Measurements from ENCODE around the gene TADA2A. TPM values are rescaled to one million over a fixed set of nuclear protein-coding genes. Genes with fewer than 3 reads are reported as not detected.
"Not testable (repeated sequence)": the region's sequence is repeated elsewhere in the genome, so short reads cannot be mapped to it uniquely, and the experiment has no call there.

The TADA2A gene
- total RNA-seq, 4 donors from 2014 or later: 11.5 to 23.7 (median 17.7) TPM

DNA sequence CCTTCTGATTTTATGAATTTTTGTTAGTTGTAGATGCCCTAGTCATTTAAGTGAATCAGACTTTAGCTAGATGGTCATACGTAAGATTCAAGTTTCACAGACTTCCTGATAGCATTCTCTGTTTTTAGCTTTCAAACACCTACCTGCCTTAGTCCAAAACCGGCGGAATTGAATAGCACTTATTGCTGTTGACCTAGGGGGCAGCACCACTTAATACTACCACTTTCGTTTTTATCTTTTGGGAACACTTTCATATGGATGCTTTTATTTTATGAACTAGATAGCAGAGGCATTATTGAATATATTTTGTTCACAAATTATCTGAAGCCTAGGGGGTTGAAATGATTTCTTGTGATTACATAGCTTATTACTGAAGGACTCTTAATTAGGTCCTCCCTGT, 31.5 kb downstream of the TADA2A start:
- TF ChIP-seq EP300 (IDR thresholded peaks at IDR 0.05): no peak
- no peak for TF ChIP-seq POLR2AphosphoS5 (IDR thresholded peaks at IDR 0.05)
- TF ChIP-seq, protein P1, sequence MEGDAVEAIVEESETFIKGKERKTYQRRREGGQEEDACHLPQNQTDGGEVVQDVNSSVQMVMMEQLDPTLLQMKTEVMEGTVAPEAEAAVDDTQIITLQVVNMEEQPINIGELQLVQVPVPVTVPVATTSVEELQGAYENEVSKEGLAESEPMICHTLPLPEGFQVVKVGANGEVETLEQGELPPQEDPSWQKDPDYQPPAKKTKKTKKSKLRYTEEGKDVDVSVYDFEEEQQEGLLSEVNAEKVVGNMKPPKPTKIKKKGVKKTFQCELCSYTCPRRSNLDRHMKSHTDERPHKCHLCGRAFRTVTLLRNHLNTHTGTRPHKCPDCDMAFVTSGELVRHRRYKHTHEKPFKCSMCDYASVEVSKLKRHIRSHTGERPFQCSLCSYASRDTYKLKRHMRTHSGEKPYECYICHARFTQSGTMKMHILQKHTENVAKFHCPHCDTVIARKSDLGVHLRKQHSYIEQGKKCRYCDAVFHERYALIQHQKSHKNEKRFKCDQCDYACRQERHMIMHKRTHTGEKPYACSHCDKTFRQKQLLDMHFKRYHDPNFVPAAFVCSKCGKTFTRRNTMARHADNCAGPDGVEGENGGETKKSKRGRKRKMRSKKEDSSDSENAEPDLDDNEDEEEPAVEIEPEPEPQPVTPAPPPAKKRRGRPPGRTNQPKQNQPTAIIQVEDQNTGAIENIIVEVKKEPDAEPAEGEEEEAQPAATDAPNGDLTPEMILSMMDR (IDR thresholded peaks at IDR 0.05): no peak
- TF ChIP-seq POLR2A (IDR thresholded peaks at IDR 0.05; ENCODE audit: low read depth): no peak
- Histone ChIP-seq H3K9me3 (no peaks in the 10 kb centered on the region), H3K4me1 (no peaks in the 10 kb centered on the region), H3K36me3 (peaks cover 27 to 78% (median 53%) of the 10 kb centered on the region in 4 donors), H3K27me3 (no peaks in the 10 kb centered on the region), H3K27ac (replicated peaks in 1 of 4) (no peak overlapping the region), H3K4me3 (no peak overlapping the region)
- intact Hi-C loops (cut with DNase I): no loop called here
- DNase-seq (ENCODE audit: extremely low spot score): no peak
- WGBS: 88% methylated on average over 4 of the region's 4 CpGs

DNA sequence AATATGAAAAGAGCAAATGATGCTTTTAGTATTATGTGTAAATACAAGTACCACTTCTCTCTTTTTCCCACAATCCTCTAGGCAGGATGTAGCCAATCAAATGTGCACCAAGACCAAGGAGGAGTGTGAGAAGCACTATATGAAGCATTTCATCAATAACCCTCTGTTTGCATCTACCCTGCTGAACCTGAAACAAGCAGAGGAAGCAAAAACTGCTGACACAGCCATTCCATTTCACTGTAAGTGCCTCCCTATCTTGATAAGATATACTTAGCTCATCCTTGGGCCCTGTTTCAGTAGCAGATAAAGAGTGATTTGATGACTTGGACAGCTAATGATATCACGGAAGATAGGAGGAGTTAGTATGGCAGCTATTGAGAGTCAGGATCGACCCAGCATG, 33.7 kb downstream of the TADA2A start:
- Histone ChIP-seq H3K36me3 (peaks cover 29 to 85% (median 74%) of the 10 kb centered on the region in 4 donors), H3K27me3 (no peaks in the 10 kb centered on the region), H3K4me1 (no peaks in the 10 kb centered on the region), H3K4me3 (no peak overlapping the region), H3K27ac (replicated peaks in 1 of 4) (no peak overlapping the region), H3K9me3 (no peaks in the 10 kb centered on the region)
- TF ChIP-seq POLR2A (IDR thresholded peaks at IDR 0.05; ENCODE audit: low read depth) (no peak), EP300 (IDR thresholded peaks at IDR 0.05) (no peak), POLR2AphosphoS5 (IDR thresholded peaks at IDR 0.05) (no peak)
- TF ChIP-seq, protein P1 (IDR thresholded peaks at IDR 0.05): no peak
- no peak for DNase-seq (ENCODE audit: extremely low spot score)
- WGBS: 100% methylated on average over 2 of the region's 2 CpGs
- intact Hi-C loops (cut with DNase I): no loop called here

DNA sequence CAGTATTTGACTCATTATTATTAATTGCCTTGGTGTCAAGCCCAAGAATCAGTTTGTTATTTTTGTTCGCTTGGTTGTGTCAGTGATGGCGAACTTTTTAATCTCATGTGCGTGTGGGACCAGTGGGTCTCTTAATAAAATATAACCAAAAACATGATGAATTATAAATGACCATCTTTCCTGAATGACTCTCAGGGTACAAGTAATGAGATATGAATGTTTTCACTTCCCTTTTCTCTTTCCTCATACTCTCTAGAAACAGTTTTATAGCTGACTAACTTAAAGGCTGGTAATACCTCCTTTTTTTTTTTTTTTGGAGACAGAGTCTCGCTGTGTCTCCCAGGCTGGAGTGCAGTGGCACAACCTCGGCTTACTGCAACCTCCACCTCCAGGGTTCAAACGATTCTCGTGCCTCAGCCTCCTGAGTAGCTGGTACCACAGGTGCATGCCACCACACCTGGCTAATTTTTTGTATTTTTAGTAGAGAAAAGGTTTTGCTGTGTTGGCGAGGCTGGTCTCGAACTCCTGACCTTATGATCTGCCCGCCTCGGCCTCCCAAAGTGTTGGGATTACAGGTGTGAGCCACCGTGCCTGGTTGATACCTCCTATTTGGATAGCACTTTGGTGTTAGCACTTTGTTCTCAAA, 34.8 kb downstream of the TADA2A start:
- H3K9me3 ChIP-seq; H3K4me1 ChIP-seq; H3K27me3 ChIP-seq; H3K4me3 ChIP-seq; intact Hi-C loops (cut with DNase I); DNase-seq (ENCODE audit: extremely low spot score); H3K27ac ChIP-seq (replicated peaks in 1 of 4): not testable (repeated sequence)
- H3K36me3 ChIP-seq: peaks cover 33 to 84% (median 73%) of the 10 kb centered on the region in 4 donors
- WGBS: 91% methylated on average over 12 of the region's 12 CpGs

DNA sequence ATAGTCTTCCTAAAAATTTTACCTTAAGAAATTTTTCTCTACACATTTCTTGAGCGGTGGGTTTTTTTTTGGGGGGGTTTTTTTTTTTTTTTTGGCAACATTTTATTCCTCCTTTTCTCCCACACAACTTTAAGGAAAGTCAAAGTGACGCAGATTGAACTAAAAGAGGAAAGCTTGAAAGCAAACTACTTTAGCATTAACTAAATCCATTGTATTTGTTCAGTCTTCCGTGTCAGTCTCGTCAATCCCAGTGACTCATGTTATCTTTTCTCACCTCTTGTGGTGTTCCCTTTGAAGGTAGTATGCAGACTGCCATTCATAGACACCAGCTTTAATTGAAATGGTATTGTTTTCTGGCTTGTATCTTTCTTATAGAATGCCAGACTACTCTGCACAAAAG, 39.3 kb downstream of the TADA2A start:
- no peak for DNase-seq (ENCODE audit: extremely low spot score)
- intact Hi-C loops (cut with DNase I): no loop called here

GRCh38 chr17:37447641-37448040, 41.0 kb downstream of the TADA2A start:
- TF ChIP-seq POLR2A (IDR thresholded peaks at IDR 0.05; ENCODE audit: low read depth) (no peak), EP300 (IDR thresholded peaks at IDR 0.05) (no peak), POLR2AphosphoS5 (IDR thresholded peaks at IDR 0.05) (no peak)
- TF ChIP-seq, protein P1 (IDR thresholded peaks at IDR 0.05): no peak
- Histone ChIP-seq H3K27me3 (no peaks in the 10 kb centered on the region), H3K9me3 (no peaks in the 10 kb centered on the region), H3K4me1 (no peaks in the 10 kb centered on the region), H3K4me3 (no peak overlapping the region), H3K27ac (replicated peaks in 1 of 4) (no peak overlapping the region), H3K36me3 (peaks cover 20 to 83% (median 57%) of the 10 kb centered on the region in 4 donors)
- DNase-seq (ENCODE audit: extremely low spot score): no peak
- intact Hi-C loops (cut with DNase I): no loop called here
- WGBS: 95% methylated on average over 1 of the region's 1 CpG

More for the DNA sequence above, 39.3 kb downstream of the TADA2A start:
- Histone ChIP-seq H3K27ac (replicated peaks in 1 of 4) (no peak overlapping the region), H3K4me1 (no peaks in the 10 kb centered on the region), H3K36me3 (peaks cover 32 to 93% (median 63%) of the 10 kb centered on the region in 4 donors), H3K27me3 (no peaks in the 10 kb centered on the region), H3K9me3 (no peaks in the 10 kb centered on the region), H3K4me3 (no peak overlapping the region)
- WGBS: 89% methylated on average over 4 of the region's 4 CpGs
- TF ChIP-seq, protein P1 (IDR thresholded peaks at IDR 0.05): no peak
- no peak for TF ChIP-seq POLR2AphosphoS5 (IDR thresholded peaks at IDR 0.05)
- no peak for TF ChIP-seq EP300 (IDR thresholded peaks at IDR 0.05)
- TF ChIP-seq POLR2A (IDR thresholded peaks at IDR 0.05; ENCODE audit: low read depth): no peak

Data from esophagus muscularis mucosa (tissue), 4 donors.